K562 (cell line): Measurements from ENCODE around the gene DENND5B. TPM values are rescaled to one million over a fixed set of nuclear protein-coding genes. Genes with fewer than 3 reads are reported as not detected.

Source experiments
- ATAC-seq: fragments of 200-7000 bp; cut with Tn5 transposase; 3 replicates; pipeline ENCODE4 v1.9.1; 2020; ENCODE audit warnings: moderate library complexity
- BruUV-seq: library from RNA; stranded (reverse); fragments of 400-500 nt; replicated peaks from 2 replicates; lab custom pipeline; 2021; lab: Mats Ljungman, UMichigan
- CTCF ChIA-PET: fragments of 300-600 bp; formaldehyde crosslinking; extraction: SDS; loops from one replicate; lab custom pipeline; 2021; ENCODE audit warnings: low intra/inter-chr PET ratio; lab: Yijun Ruan, JAX
- POLR2A ChIA-PET: fragments of 300-600, 350-650 bp; sonication (Branson Sonifier 250); formaldehyde crosslinking; extraction: SDS; loops from one replicate; lab custom pipeline; 2021; ENCODE audit warnings: antibody characterized with exemption, inconsistent platforms; lab: Yijun Ruan, JAX
- DNase-seq, 4 experiments: peaks; one replicate each; pipeline versions ENCODE4 v3.0.0 to v3.0.0-alpha.2; 2011 to 2018; ENCODE audit warnings: low spot score in 3 of 4, mixed read lengths in 3 of 4; ENCODE audit errors: extremely low read depth in 1 of 4
- FAIRE-seq: peaks from 2 replicates; lab custom pipeline; 2011; peaks lifted over from hg19 to GRCh38; lab: Jason Lieb, UNC
- H2AFZ ChIP-seq: 2 replicates; pipeline ENCODE4 v1.6.0; 2011; ENCODE audit warnings: low read depth, low read length, control low read depth, inconsistent platforms
- H3K27ac ChIP-seq: fragments of 200-600 bp; 3 replicates; pipeline ENCODE4 v1.8.0; 2011; ENCODE audit warnings: low read depth, mild to moderate bottlenecking, control low read depth, inconsistent platforms, low read length, moderate library complexity, mixed read lengths; ENCODE audit errors: extremely low read depth
- H3K27me3 ChIP-seq, 2 experiments: fragments of 300-600 bp in 1 of 2; 2 replicates in 1 of 2; 3 replicates in 1 of 2; pipeline versions ENCODE4 v1.6.0 to v1.8.0; 2011; ENCODE audit warnings: inconsistent platforms in 2 of 2, low read length in 2 of 2, mild to moderate bottlenecking in 1 of 2, mixed read lengths in 1 of 2, moderate library complexity in 1 of 2; ENCODE audit not compliant: control insufficient read depth in 2 of 2, insufficient read depth in 2 of 2
- H3K36me3 ChIP-seq: fragments of 300-600 bp; 3 replicates; pipeline ENCODE4 v1.8.0; 2011; ENCODE audit warnings: mild to moderate bottlenecking, low read length, inconsistent platforms; ENCODE audit not compliant: control insufficient read depth, insufficient read depth
- H3K4me1 ChIP-seq, 2 experiments: fragments of 200-600 bp in 1 of 2; replicated peaks in 1 of 2; 2 replicates in 1 of 2; 3 replicates in 1 of 2; pipeline versions ENCODE4 v1.5.1 to v1.8.0; 2011; ENCODE audit warnings: inconsistent platforms in 2 of 2, low read length in 2 of 2, mild to moderate bottlenecking in 1 of 2, mixed read lengths in 1 of 2, moderate library complexity in 1 of 2; ENCODE audit not compliant: control insufficient read depth in 2 of 2, insufficient read depth in 2 of 2
- H3K4me2 ChIP-seq: 2 replicates; pipeline ENCODE4 v1.6.1; 2011; ENCODE audit warnings: low read length, control low read depth, inconsistent platforms, mixed read lengths; ENCODE audit not compliant: insufficient read depth
- H3K4me3 ChIP-seq: fragments of 200-600 bp; sonication (generic), shearing (Covaris generic); 2 replicates; pipeline ENCODE4 v1.5.1; 2016; ENCODE audit warnings: control low read depth, inconsistent platforms
- H3K79me2 ChIP-seq: fragments of 200-600 bp; 3 replicates; pipeline ENCODE4 v1.8.0; 2011; ENCODE audit warnings: low read length, inconsistent platforms; ENCODE audit not compliant: control insufficient read depth, insufficient read depth
- H3K9ac ChIP-seq, 2 experiments: 2 replicates each; pipeline versions ENCODE4 v1.6.0 to v1.6.1; 2011; ENCODE audit warnings: low read depth in 2 of 2, low read length in 2 of 2, control low read depth in 1 of 2, inconsistent platforms in 1 of 2, mild to moderate bottlenecking in 1 of 2, mixed read lengths in 1 of 2; ENCODE audit not compliant: insufficient read depth in 1 of 2
- H3K9me1 ChIP-seq: one replicate; pipeline ENCODE4 v1.6.0; 2011; ENCODE audit warnings: inconsistent platforms, mild to moderate bottlenecking, low read length, moderate library complexity; ENCODE audit not compliant: control insufficient read depth, insufficient read depth
- H3K9me3 ChIP-seq: replicated peaks from 2 replicates; pipeline ENCODE4 v1.5.1; 2011; ENCODE audit warnings: low read depth, low read length, inconsistent platforms; ENCODE audit not compliant: control insufficient read depth, insufficient read depth
- H4K20me1 ChIP-seq: replicated peaks from 2 replicates; pipeline ENCODE4 v1.6.1; 2011; ENCODE audit warnings: low read length, inconsistent platforms, mixed read lengths; ENCODE audit not compliant: control insufficient read depth, insufficient read depth
- AFF1 ChIP-seq, 2 experiments: fragments of 450-650 bp; IDR thresholded peaks; 2 replicates each; pipeline ENCODE4 v1.6.1; 2018; ENCODE audit warnings: mild to moderate bottlenecking in 2 of 2, low read depth in 1 of 2; ENCODE audit not compliant: partially characterized antibody in 2 of 2
- HBP1 ChIP-seq: fragments of 450-650 bp; formaldehyde crosslinking; IDR thresholded peaks from 2 replicates; pipeline ENCODE4 v1.4.0; 2022; ENCODE audit warnings: missing genetic modification characterization
- HMG20B ChIP-seq: fragments of 250-450 bp; sonication (Bioruptor Pico); IDR thresholded peaks from 2 replicates; pipeline ENCODE4 v1.5.0; 2021; ENCODE audit warnings: mild to moderate bottlenecking
- HNRNPL ChIP-seq: fragments of 200-400 bp; formaldehyde crosslinking; IDR thresholded peaks from 2 replicates; pipeline ENCODE4 v1.6.1; 2017; ENCODE audit warnings: low read depth, mild to moderate bottlenecking, low read length
- PKNOX1 ChIP-seq: fragments of 450-650 bp; IDR thresholded peaks from 2 replicates; pipeline ENCODE4 v1.6.1; 2016
- RAD21 ChIP-seq, 2 experiments: fragments of 250-450 bp in 1 of 2; fragments of 450-650 bp in 1 of 2; sonication (Bioruptor Pico) in 1 of 2; formaldehyde crosslinking in 1 of 2; IDR thresholded peaks in 1 of 2; conservative IDR thresholded peaks in 1 of 2; 2 replicates each; pipeline versions ENCODE4 v1.4.0 to v1.8.0; 2020 to 2022; ENCODE audit warnings: mild to moderate bottlenecking in 2 of 2, moderate library complexity in 1 of 2
- RAD51 ChIP-seq: fragments of 450-650 bp; IDR thresholded peaks from 2 replicates; pipeline ENCODE4 v1.7.1; 2016; ENCODE audit warnings: low read depth, mild to moderate bottlenecking, borderline replicate concordance
- RB1 ChIP-seq: fragments of 450-650 bp; IDR thresholded peaks from 2 replicates; pipeline ENCODE4 v1.6.1; 2017; ENCODE audit warnings: low read depth, mild to moderate bottlenecking
- SP2 ChIP-seq: IDR thresholded peaks from 2 replicates; pipeline ENCODE4 v1.6.1; 2011; ENCODE audit warnings: mild to moderate bottlenecking, low read depth, low read length, moderate library complexity; ENCODE audit not compliant: poor library complexity, severe bottlenecking; ENCODE audit errors: extremely low read depth
- ZBTB26 ChIP-seq: fragments of 450-650 bp; formaldehyde crosslinking; IDR thresholded peaks from 2 replicates; pipeline ENCODE4 v1.4.0; 2022; ENCODE audit warnings: missing genetic modification characterization
- ZNF639 ChIP-seq, 2 experiments: fragments of 200-800 bp in 1 of 2; sonication (Bioruptor generic) in 1 of 2; sonication (generic) in 1 of 2; formaldehyde crosslinking in 1 of 2; IDR thresholded peaks in 1 of 2; conservative IDR thresholded peaks in 1 of 2; 2 replicates each; pipeline versions ENCODE4 v1.5.0 to v1.6.1; 2016 to 2020; ENCODE audit warnings: missing compliant biosample characterization in 1 of 2, missing genetic modification characterization in 1 of 2, missing genetic modification reagents in 1 of 2
- ZNF830 ChIP-seq: fragments of 250-450 bp; sonication (Bioruptor Pico); IDR thresholded peaks from 2 replicates; pipeline ENCODE4 v1.5.0; 2021; ENCODE audit warnings: mild to moderate bottlenecking
- WGBS: fragments of 100-300 bp; shearing (Covaris generic); methylation state at CpG from one replicate; pipeline ENCODE4 v1.1.6; 2016; ENCODE audit warnings: low coverage, mixed read lengths; ENCODE audit not compliant: insufficient coverage; ENCODE audit errors: missing lambda C conversion rate; 5-methylcytosine and 5-hydroxymethylcytosine counted together
- in situ Hi-C: fragments of 300-500 bp; cut with MboI; formaldehyde crosslinking; loops from 4 replicates; pipeline ENCODE4 v1.15.0; 2018; ENCODE audit warnings: inconsistent platforms, mixed read lengths
- intact Hi-C: fragments of 100-400 bp; cut with micrococcal nuclease; formaldehyde crosslinking; loops from 2 replicates; pipeline ENCODE4 v1.14.2; 2022
- polyA plus RNA-seq, 8 experiments: library from polyadenylated mRNA; depleted of rRNA in 4 of 8; stranded (reverse) in 5 of 8; unstranded in 3 of 8; fragments of >200 nt; fragmentation: Nextera tagmentation in 2 of 8; fragmentation: Illumina TruSeq in 1 of 8; extraction: Ambion mirVana in 2 of 8; extraction: Trizol in 1 of 8; gene quantifications; 2 replicates each; pipeline versions ENCODE4 v1.2.1 to v1.2.3, GENCODE V29; 2011 to 2014; ENCODE audit warnings: inconsistent platforms in 1 of 8, missing spikeins in 1 of 8
- total RNA-seq, 7 experiments: library from RNA; depleted of rRNA in 6 of 7; stranded (reverse); fragments of >200 nt in 6 of 7; fragmentation: Illumina TruSeq in 2 of 7; extraction: Trizol in 2 of 7; gene quantifications; 2 replicates each; pipeline versions ENCODE4 v1.2.1 to v1.2.3, GENCODE V29; 2011 to 2021; ENCODE audit warnings: low replicate concordance in 1 of 7

DENND5B gene
- total and polyA plus RNA-seq, 9 of the 15 experiments (the other 6 are each of a cell fraction or from before 2014, with no cell fraction given), result 0.99 to 6.0 (median 3.6) TPM

- Histone ChIP-seq H3K27ac (no peak overlapping the region), H3K9me3 (no peaks in the 10 kb centered on the region), H2AFZ (no peak overlapping the region), H3K27me3 (peaks cover 3 to 8% of the 10 kb centered on the region in 2 experiments; a peak in 2 of 5 replicates), H3K4me3 (no peak overlapping the region), H3K36me3 (no peaks in the 10 kb centered on the region), H3K9me1 (no peaks in the 10 kb centered on the region), H3K9ac (no peak overlapping the region), H4K20me1 (no peaks in the 10 kb centered on the region), H3K4me2 (no peak overlapping the region), H3K4me1 (no peaks in the 10 kb centered on the region; a peak in 1 of 5 replicates), H3K79me2 (no peaks in the 10 kb centered on the region)
- ChIA-PET POLR2A (interaction anchor here (1.2 kb wide), 1 partner anchor 12 kb away, joined by 3 read pairs; no protein-coding TSS in a partner anchor), CTCF (no interaction called here)
- in situ Hi-C loops (no loop called here), intact Hi-C loops (no loop called here)
- no TSS peak for BruUV-seq
- FAIRE-seq (no peak), ATAC-seq (no peak), DNase-seq (no peak)
- WGBS, result 17% methylated on average over 3 of the region's 3 CpGs
- no peak for TF ChIP-seq ZNF639 (CRISPR knock-in tag; conservative IDR thresholded peaks at IDR 0.05 in 1 of 2, IDR thresholded peaks at IDR 0.05 in 1 of 2)
- no peak for TF ChIP-seq HBP1 (CRISPR knock-in tag)
- TF ChIP-seq PKNOX1, result no peak
- no peak for TF ChIP-seq ZNF830 (CRISPR knock-in tag)
- no peak for TF ChIP-seq SP2
- TF ChIP-seq RAD51, result no peak
- no peak for TF ChIP-seq HMG20B (CRISPR knock-in tag)
- TF ChIP-seq HNRNPL, result no peak
- no peak for TF ChIP-seq RB1
- TF ChIP-seq RAD21 (CRISPR knock-in tag; conservative IDR thresholded peaks at IDR 0.05 in 1 of 2, IDR thresholded peaks at IDR 0.05 in 1 of 2), result no peak
- no peak for TF ChIP-seq AFF1 (IDR thresholded peaks at IDR 0.05; ENCODE audit: low read depth in 1 of 2, partially characterized antibody in 2 of 2)
- TF ChIP-seq ZBTB26 (CRISPR knock-in tag), result no peak
These were observed 8.8 kb downstream of the DENND5B start for GRCh38 chr12:31582155-31582554.
